IMR-90 (cell line): ENCODE results near the gene WNT10A. TPM values are rescaled to one million over a fixed set of nuclear protein-coding genes. Genes with fewer than 3 reads are reported as not detected.
"Not testable (repeated sequence)": the region's sequence is repeated elsewhere in the genome, so short reads cannot be mapped to it uniquely, and the experiment has no call there.

Experiments
- ATAC-seq: fragments of 200-7000 bp; cut with Tn5 transposase; 2 replicates; pipeline ENCODE4 v1.9.1; 2020; ENCODE audit warnings: low read depth, mild to moderate bottlenecking, moderate library complexity
- BruUV-seq: library from RNA; stranded (reverse); fragments of 400-500 nt; replicated peaks from 2 replicates; lab custom pipeline; 2021; lab: Mats Ljungman, UMichigan
- CTCF ChIA-PET: fragments of 300-600 bp; formaldehyde crosslinking; extraction: SDS; loops from one replicate; lab custom pipeline; 2021; ENCODE audit warnings: antibody characterized with exemption; lab: Yijun Ruan, JAX
- POLR2A ChIA-PET: fragments of 300-600 bp; sonication (Branson Sonifier 250); formaldehyde crosslinking; loops from one replicate; lab custom pipeline; 2022; ENCODE audit warnings: antibody characterized with exemption; ENCODE audit not compliant: unreplicated experiment; lab: Charles Lee
- DNase-seq: peaks from one replicate; pipeline ENCODE4 v3.0.0; 2013
- H2AFZ ChIP-seq: replicated peaks from 2 replicates; pipeline ENCODE3; 2013; ENCODE audit warnings: low read length, mild to moderate bottlenecking; ENCODE audit not compliant: poor library complexity
- H2AK5ac ChIP-seq: 2 replicates; pipeline ENCODE4 v1.6.1; 2013; ENCODE audit warnings: low read depth, low read length, inconsistent platforms
- H2AK9ac ChIP-seq: replicated peaks from 2 replicates; pipeline ENCODE3; 2013; ENCODE audit warnings: mild to moderate bottlenecking, low read depth, low read length, moderate library complexity; ENCODE audit not compliant: poor library complexity
- H2BK120ac ChIP-seq: 2 replicates; pipeline ENCODE4 v1.6.1; 2013; ENCODE audit warnings: low read depth, low read length, inconsistent platforms
- H2BK15ac ChIP-seq: 3 replicates; pipeline ENCODE4 v1.6.1; 2013; ENCODE audit warnings: low read depth, low read length, inconsistent platforms
- H2BK20ac ChIP-seq: 2 replicates; pipeline ENCODE4 v1.6.1; 2013; ENCODE audit warnings: low read depth, mild to moderate bottlenecking, inconsistent platforms, low read length, moderate library complexity
- H2BK5ac ChIP-seq: 2 replicates; pipeline ENCODE4 v1.6.1; 2013; ENCODE audit warnings: mild to moderate bottlenecking, low read depth, low read length, inconsistent platforms; ENCODE audit not compliant: poor library complexity, severe bottlenecking
- H3K14ac ChIP-seq: replicated peaks from 2 replicates; pipeline ENCODE4 v1.6.1; 2013; ENCODE audit warnings: low read depth, low read length, inconsistent platforms
- H3K18ac ChIP-seq: 2 replicates; pipeline ENCODE4 v1.6.1; 2013; ENCODE audit warnings: low read depth, low read length, control low read depth
- H3K23ac ChIP-seq: 2 replicates; pipeline ENCODE4 v1.6.1; 2013; ENCODE audit warnings: low read depth, low read length, inconsistent platforms
- H3K27ac ChIP-seq: 2 replicates; pipeline ENCODE4 v1.5.1; 2013; ENCODE audit warnings: mild to moderate bottlenecking, control low read depth, low read length; ENCODE audit not compliant: insufficient read depth
- H3K27me3 ChIP-seq: 2 replicates; pipeline ENCODE4 v1.6.1; 2013; ENCODE audit warnings: low read length; ENCODE audit not compliant: control insufficient read depth, insufficient read depth
- H3K36me3 ChIP-seq: 2 replicates; pipeline ENCODE4 v1.6.1; 2013; ENCODE audit warnings: low read length, mixed read lengths; ENCODE audit not compliant: control insufficient read depth, insufficient read depth
- H3K4ac ChIP-seq: 2 replicates; pipeline ENCODE4 v1.6.1; 2013; ENCODE audit warnings: low read depth, low read length, inconsistent platforms
- H3K4me1 ChIP-seq: 2 replicates; pipeline ENCODE4 v1.6.1; 2013; ENCODE audit warnings: low read length, mixed read lengths; ENCODE audit not compliant: control insufficient read depth, insufficient read depth
- H3K4me2 ChIP-seq: 2 replicates; pipeline ENCODE4 v1.6.1; 2013; ENCODE audit warnings: low read depth, mild to moderate bottlenecking, control low read depth, low read length, moderate library complexity
- H3K4me3 ChIP-seq: 2 replicates; pipeline ENCODE4 v1.5.1; 2013; ENCODE audit warnings: low read depth, mild to moderate bottlenecking, control low read depth, low read length, moderate library complexity; ENCODE audit not compliant: insufficient read depth
- H3K56ac ChIP-seq: 2 replicates; pipeline ENCODE4 v1.6.1; 2013; ENCODE audit warnings: low read length, inconsistent platforms; ENCODE audit not compliant: insufficient read depth; ENCODE audit errors: extremely low read depth
- H3K79me1 ChIP-seq, 2 experiments: 2 replicates each; pipeline ENCODE4 v1.6.1; 2013; ENCODE audit warnings: low read length in 2 of 2, inconsistent platforms in 1 of 2, low read depth in 1 of 2
- H3K9ac ChIP-seq: 2 replicates; pipeline ENCODE4 v1.6.1; 2013; ENCODE audit warnings: low read depth, low read length, control low read depth
- H3K9me1 ChIP-seq: 2 replicates; pipeline ENCODE4 v1.6.1; 2013; ENCODE audit warnings: low read length, inconsistent platforms; ENCODE audit not compliant: insufficient read depth
- H3K9me3 ChIP-seq: 2 replicates; pipeline ENCODE4 v1.6.1; 2013; ENCODE audit warnings: low read length; ENCODE audit not compliant: control insufficient read depth, insufficient read depth
- H4K20me1 ChIP-seq: 2 replicates; pipeline ENCODE4 v1.6.1; 2013; ENCODE audit warnings: low read length, inconsistent platforms; ENCODE audit not compliant: insufficient read depth
- H4K5ac ChIP-seq: 2 replicates; pipeline ENCODE4 v1.6.1; 2013; ENCODE audit warnings: mild to moderate bottlenecking, low read depth, low read length, control low read depth
- H4K8ac ChIP-seq, 2 experiments: 2 replicates each; pipeline ENCODE4 v1.6.1; 2013; ENCODE audit warnings: low read depth in 2 of 2, low read length in 2 of 2, control low read depth in 1 of 2, inconsistent platforms in 1 of 2
- H4K91ac ChIP-seq: 2 replicates; pipeline ENCODE4 v1.6.1; 2013; ENCODE audit warnings: low read depth, low read length, inconsistent platforms; ENCODE audit not compliant: insufficient read depth
- CTCF ChIP-seq: conservative IDR thresholded peaks from 2 replicates; pipeline ENCODE4 v1.5.1; 2012; ENCODE audit warnings: mild to moderate bottlenecking, low read depth, low read length, improper control_type of control experiment
- MXI1 ChIP-seq: IDR thresholded peaks from 2 replicates; pipeline ENCODE4 v1.6.1; 2012; ENCODE audit warnings: low read depth, mild to moderate bottlenecking, low read length, moderate library complexity, borderline replicate concordance
- WGBS, 2 experiments: methylation state at CpG; one replicate each; pipeline versions ENCODE4 v1.1.5 to v1.1.7; 2013; ENCODE audit warnings: missing lambda C conversion rate in 2 of 2; ENCODE audit not compliant: insufficient read length in 1 of 2; ENCODE audit errors: extremely low coverage in 2 of 2; 5-methylcytosine and 5-hydroxymethylcytosine counted together
- dilution Hi-C: fragments of 300-500 bp; cut with HindIII; formaldehyde crosslinking; loops from one replicate; pipeline ENCODE4 v1.14.3; 2018; ENCODE audit warnings: low sequenced_read_pairs; ENCODE audit not compliant: unreplicated experiment
- in situ Hi-C: fragments of 300-500 bp; cut with MboI; formaldehyde crosslinking; loops from 3 replicates; pipeline ENCODE4 v1.14.3; 2019; ENCODE audit warnings: low sequenced_read_pairs, inconsistent platforms, mixed read lengths
- intact Hi-C: fragments of 100-400 bp; cut with micrococcal nuclease; formaldehyde crosslinking; loops from 2 replicates; pipeline ENCODE4 v1.10.0; 2022
- polyA plus RNA-seq, 3 experiments: library from polyadenylated mRNA; depleted of rRNA; stranded (reverse); fragments of >200 nt; gene quantifications; 2 replicates each; pipeline ENCODE4 v1.2.3, GENCODE V29; 2012; ENCODE audit warnings: low replicate concordance in 1 of 3
- total RNA-seq: library from RNA; depleted of rRNA; stranded (reverse); fragments of >200 nt; gene quantifications from 2 replicates; pipeline ENCODE4 v1.2.3, GENCODE V29; 2012

WNT10A gene
- total and polyA plus RNA-seq, 2 of the 4 experiments (the other 2 are of a cell fraction) = not detected

DNA sequence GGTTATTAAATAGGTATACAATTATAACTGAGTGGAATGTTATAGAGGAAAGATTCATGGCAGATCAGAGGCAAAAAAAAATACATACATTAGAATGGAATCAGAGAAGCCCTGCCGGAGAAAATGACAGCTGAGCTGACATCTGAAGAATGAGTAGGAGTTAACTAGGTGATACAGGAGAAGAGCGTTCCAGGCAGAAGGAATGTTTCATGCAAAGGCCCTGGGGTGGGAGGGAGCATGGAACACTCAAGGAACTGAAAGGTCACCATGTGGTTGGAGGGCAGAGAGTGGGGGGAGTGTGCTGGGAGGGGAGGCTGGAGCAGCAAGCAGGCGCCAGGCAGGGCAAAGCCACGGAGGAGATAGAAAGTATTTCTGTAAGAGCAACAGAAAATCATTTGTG, 47.2 kb downstream of the WNT10A start:
- H2BK20ac ChIP-seq = no peak overlapping the region
- no TSS peak for BruUV-seq
- intact Hi-C loops = no loop called here
- in situ Hi-C loops = no loop called here
- H4K5ac ChIP-seq = no peak overlapping the region
- TF ChIP-seq CTCF = no peak
- TF ChIP-seq MXI1 = no peak
- DNase-seq (no peak), ATAC-seq (no peak)
- peaks cover 3% of the 10 kb centered on the region; the same call in 1 of the 2 replicates for H3K9me3 ChIP-seq
- no peaks in the 10 kb centered on the region for H3K79me1 ChIP-seq
- peaks cover 19% of the 10 kb centered on the region for H3K27me3 ChIP-seq
- WGBS, 2 experiments = 18% methylated on average over 2 of the region's 4 CpGs; no CpG with 5 or more reads in 1 of the 2 experiments
- no peak overlapping the region for H3K9ac ChIP-seq
- no peak overlapping the region for H2AK5ac ChIP-seq
- ChIA-PET CTCF (interaction anchor here (0.7 kb wide), 1 partner anchor 24 kb away, joined by 3 read pairs; no protein-coding TSS in a partner anchor), POLR2A (no interaction called here)
- no peak overlapping the region for H2AFZ ChIP-seq
- H3K18ac ChIP-seq = no peak overlapping the region
- no peak overlapping the region for H3K23ac ChIP-seq
- H3K4ac ChIP-seq = no peak overlapping the region
- H3K4me2 ChIP-seq = no peak overlapping the region
- no peaks in the 10 kb centered on the region for H4K20me1 ChIP-seq
- H2BK120ac ChIP-seq = no peak overlapping the region
- H2BK15ac ChIP-seq = no peak overlapping the region
- H3K14ac ChIP-seq = no peak overlapping the region
- H3K27ac ChIP-seq = no peak overlapping the region
- H2AK9ac ChIP-seq = no peak overlapping the region
- H4K8ac ChIP-seq = no peak overlapping the region
- no peak overlapping the region for H3K4me3 ChIP-seq
- no peak overlapping the region for H4K91ac ChIP-seq
- no peaks in the 10 kb centered on the region for H3K9me1 ChIP-seq
- no peak overlapping the region for H2BK5ac ChIP-seq
- H3K56ac ChIP-seq = no peak overlapping the region
- no peaks in the 10 kb centered on the region for H3K36me3 ChIP-seq
- H3K4me1 ChIP-seq = no peaks in the 10 kb centered on the region
- dilution Hi-C loops = no loop called here

DNA sequence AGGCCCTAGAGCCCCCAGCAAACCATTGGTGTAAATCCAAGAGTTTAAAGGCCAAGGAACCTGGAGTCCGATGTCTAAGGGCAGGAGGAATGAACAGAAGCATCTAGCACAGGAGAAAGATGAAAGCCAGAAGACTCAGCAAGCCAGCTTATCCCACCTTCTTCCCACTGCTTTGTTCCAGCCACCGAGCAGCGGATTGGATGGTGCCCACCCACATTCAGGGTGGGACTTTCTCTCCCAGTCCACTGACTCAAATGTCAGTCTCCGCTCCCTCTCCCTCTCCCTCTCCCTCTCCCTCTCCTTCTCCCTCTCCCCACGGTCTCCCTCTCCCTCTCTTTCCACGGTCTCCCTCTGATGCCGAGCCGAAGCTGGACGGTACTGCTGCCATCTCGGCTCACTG, 49.8 kb downstream of the WNT10A start:
- H4K20me1 ChIP-seq, H2AFZ ChIP-seq, H3K9me1 ChIP-seq, H2AK5ac ChIP-seq, H3K79me1 ChIP-seq, H3K56ac ChIP-seq, H3K4ac ChIP-seq, H3K4me2 ChIP-seq, dilution Hi-C loops, intact Hi-C loops, ATAC-seq, H4K5ac ChIP-seq, H2BK5ac ChIP-seq, H2AK9ac ChIP-seq, H3K27ac ChIP-seq, CTCF ChIA-PET, BruUV-seq, H2BK15ac ChIP-seq, H3K9me3 ChIP-seq, POLR2A ChIA-PET, H3K9ac ChIP-seq, H3K4me3 ChIP-seq, DNase-seq, H3K18ac ChIP-seq, H3K4me1 ChIP-seq, H3K23ac ChIP-seq, H3K36me3 ChIP-seq, H4K91ac ChIP-seq, H4K8ac ChIP-seq, in situ Hi-C loops, H3K14ac ChIP-seq, H2BK120ac ChIP-seq, H2BK20ac ChIP-seq: not testable (repeated sequence)
- peaks cover 14% of the 10 kb centered on the region for H3K27me3 ChIP-seq
- 82% methylated on average over 2 of the region's 10 CpGs; no CpG with 5 or more reads in 1 of the 2 experiments for WGBS, 2 experiments
